Measurements from ENCODE around the gene CLECL1.
A peak's percentile ranks its signal among the peaks of the same experiment; 100 is the strongest.
"Not testable (repeated sequence)": the region's sequence is repeated elsewhere in the genome, so short reads cannot be mapped to it uniquely, and the experiment has no call there.

CLECL1 gene

DNA sequence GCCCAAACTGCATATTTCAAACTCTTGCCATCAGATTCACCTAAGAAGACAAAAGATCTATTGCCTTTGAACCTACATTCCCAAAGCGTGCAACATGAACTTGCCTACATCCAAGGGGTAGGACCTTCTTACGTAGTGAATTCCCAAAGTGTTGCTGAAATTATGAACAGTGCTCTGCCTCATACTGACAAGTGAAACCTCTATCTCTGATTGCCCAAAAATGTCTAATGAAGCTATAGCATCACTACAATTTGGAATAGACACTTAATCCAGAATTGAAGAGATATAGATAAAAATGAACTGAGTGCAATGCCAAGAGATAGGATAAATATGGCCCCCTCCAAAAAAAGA lies 32.3 kb downstream of the CLECL1 start:
- Mint-ChIP-seq H3K27me3 (no peaks in the 10 kb centered on the region), H3K9me3 (peaks cover 35% of the 10 kb centered on the region), H3K4me3 (no peak overlapping the region), H3K4me1 (ENCODE audit: low read depth) (peaks cover 72% of the 10 kb centered on the region), H3K27ac (peak overlapping the region; percentile 45), H3K36me3 (ENCODE audit: low read depth) (peaks cover 34% of the 10 kb centered on the region)
- DNase-seq: no peak

DNA sequence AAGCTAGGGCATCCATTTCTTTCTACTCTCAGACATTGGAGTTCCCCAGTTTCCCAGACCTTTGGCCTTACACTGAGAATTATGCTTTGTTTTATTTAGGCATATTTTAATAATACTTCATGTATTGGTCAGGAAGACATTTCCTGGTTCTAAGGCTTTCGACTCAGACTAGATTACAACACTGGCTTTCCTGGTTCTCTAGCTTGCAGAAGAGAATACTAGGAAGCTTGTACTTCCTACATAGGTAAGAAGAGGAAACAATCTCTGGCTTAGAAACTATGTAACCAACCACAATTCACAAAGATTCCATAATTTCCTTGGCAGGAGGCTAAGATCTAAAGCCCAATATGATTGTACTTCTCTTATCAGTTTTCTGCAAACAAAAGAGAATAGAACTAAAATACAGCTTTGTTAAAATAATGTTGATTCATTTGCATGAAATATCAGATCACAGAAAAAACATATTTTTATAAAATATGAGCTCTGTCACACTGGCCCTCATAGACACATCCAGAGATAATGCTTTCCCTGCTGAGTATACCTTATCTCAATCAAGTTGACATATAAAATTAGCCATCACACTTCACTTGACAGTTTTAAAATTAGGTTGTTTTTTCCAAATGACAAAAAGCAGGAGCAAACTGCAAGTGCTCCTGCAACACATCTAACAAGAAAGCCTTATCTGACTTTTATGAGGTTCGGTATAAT lies 32.8 kb downstream of the CLECL1 start:
- DNase-seq: no peak
- Mint-ChIP-seq H3K9me3 (peaks cover 35% of the 10 kb centered on the region), H3K27ac (peak overlapping the region; percentile 2), H3K4me3 (no peak overlapping the region), H3K36me3 (ENCODE audit: low read depth) (peaks cover 34% of the 10 kb centered on the region), H3K4me1 (ENCODE audit: low read depth) (peaks cover 72% of the 10 kb centered on the region), H3K27me3 (no peaks in the 10 kb centered on the region)

DNA sequence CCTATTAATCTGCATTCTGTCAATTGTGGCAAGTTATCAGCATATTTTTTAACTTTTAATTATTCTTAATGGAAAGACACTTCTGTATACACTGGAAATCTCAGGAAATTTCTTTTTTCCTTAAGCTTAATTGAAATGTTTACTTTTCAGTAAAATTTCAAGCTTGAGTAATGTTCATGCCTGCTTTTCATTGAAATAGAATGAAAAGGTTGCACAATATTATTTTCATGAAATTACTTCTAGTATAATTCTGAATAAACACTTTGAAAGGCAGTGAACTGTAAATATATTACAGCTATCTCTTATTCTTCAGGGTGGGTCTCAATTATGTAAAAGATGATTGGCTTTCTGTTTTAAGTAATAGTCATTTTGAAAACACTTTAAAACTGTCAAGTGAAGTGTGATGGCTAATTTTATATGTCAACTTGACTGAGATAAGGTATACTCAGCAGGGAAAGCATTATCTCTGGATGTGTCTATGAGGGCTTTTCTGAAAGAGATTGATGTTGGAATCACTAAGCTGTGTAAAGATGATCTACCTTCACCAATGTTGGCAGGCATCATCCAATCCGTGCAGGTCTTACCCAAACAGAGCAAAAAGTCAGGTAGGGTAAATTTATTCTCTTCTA lies 33.5 kb downstream of the CLECL1 start:
- peaks cover 38% of the 10 kb centered on the region for H3K36me3 Mint-ChIP-seq (ENCODE audit: low read depth)
- H3K9me3 Mint-ChIP-seq: peaks cover 39% of the 10 kb centered on the region
- DNase-seq: no peak
- no peaks in the 10 kb centered on the region for H3K27me3 Mint-ChIP-seq
- peaks cover 73% of the 10 kb centered on the region for H3K4me1 Mint-ChIP-seq (ENCODE audit: low read depth)
- no peak overlapping the region for H3K4me3 Mint-ChIP-seq
- peak overlapping the region; percentile 36 for H3K27ac Mint-ChIP-seq

DNA sequence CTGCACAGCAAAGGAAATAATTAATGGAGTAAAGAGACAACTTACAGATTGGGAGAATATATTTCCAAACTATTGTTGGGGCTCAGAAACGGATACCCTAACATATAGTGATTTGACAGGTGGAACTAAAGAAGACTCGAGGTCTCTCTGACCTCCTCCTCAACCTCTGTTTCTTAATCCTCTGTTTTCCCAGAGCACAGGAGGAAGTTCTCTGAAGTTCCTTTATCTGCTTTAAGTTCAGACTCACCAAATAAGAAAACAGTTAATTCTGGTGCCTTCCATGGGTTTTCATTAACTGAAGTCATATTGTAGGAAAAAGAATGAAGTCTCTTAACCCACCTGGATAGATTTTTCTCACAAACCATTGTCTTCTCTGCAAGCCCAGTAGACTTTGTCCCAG lies 34.2 kb downstream of the CLECL1 start:
- Mint-ChIP-seq H3K36me3 (ENCODE audit: low read depth) (peaks cover 45% of the 10 kb centered on the region), H3K9me3 (peaks cover 40% of the 10 kb centered on the region), H3K27ac (peak overlapping the region; percentile 47), H3K4me3 (no peak overlapping the region), H3K4me1 (ENCODE audit: low read depth) (peaks cover 74% of the 10 kb centered on the region), H3K27me3 (no peaks in the 10 kb centered on the region)
- no peak for DNase-seq

DNA sequence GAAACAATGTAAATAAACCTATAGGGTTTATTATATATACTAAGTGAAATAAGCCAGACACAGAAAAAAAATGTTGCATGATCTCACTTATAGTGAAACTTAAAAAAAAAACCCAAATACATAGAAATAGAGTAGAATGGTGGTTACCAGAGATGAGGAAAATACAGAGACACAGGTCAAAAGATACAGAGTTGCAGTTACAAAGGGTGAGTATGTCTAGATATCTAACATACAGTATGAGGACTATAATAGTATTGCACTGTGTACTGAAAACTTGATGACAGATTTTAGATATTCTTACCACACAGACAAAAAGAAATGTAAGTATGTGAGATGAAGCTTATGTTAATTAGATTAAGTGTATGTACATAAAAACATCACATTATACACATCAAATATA lies 35.3 kb downstream of the CLECL1 start:
- Mint-ChIP-seq H3K36me3 (ENCODE audit: low read depth) (peaks cover 56% of the 10 kb centered on the region), H3K27me3 (no peaks in the 10 kb centered on the region), H3K4me1 (ENCODE audit: low read depth) (peaks cover 73% of the 10 kb centered on the region), H3K27ac (no peak overlapping the region), H3K9me3 (peaks cover 45% of the 10 kb centered on the region), H3K4me3 (no peak overlapping the region)
- no peak for DNase-seq

DNA sequence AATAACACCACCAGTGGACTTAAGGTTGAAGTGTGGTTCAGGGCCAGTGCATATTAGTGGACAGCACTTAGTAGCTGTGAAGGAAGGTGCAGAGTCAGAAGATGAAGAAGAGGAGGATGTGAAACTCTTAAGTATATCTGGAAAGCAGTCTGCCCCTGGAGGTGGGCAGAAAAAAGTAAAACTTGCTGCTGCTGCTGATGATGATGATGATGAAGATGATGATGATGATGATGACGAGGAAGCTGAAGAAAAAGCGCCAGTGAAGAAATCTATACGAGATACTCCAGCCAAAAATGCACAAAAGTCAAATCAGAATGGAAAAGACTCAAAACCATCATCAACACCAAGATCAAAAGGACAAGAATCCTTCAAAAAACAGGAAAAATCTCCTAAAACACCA lies 37.2 kb downstream of the CLECL1 start:
- Mint-ChIP-seq H3K4me1 (ENCODE audit: low read depth) (peaks cover 57% of the 10 kb centered on the region), H3K9me3 (peaks cover 56% of the 10 kb centered on the region), H3K27ac (peak overlapping the region; percentile 83), H3K36me3 (ENCODE audit: low read depth) (peaks cover 74% of the 10 kb centered on the region)
- DNase-seq, H3K4me3 Mint-ChIP-seq, H3K27me3 Mint-ChIP-seq: not testable (repeated sequence)

DNA sequence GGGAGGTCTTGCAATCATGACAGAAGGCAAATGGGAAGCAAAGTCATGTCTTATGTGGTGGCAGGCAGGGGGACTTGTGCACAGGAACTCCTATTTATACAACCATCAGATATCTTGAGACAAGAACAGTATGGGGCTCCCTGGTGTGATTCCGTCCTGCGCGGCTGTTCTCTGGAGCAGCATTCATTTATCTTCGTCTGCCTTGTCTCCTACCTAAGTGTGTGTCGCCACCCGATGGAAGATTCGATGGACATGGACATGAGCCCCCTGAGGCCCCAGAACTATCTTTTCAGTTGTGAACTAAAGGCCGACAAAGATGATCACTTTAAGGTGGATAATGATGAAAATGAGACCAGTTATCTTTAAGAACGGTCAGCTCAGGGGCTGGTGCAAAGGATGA lies 37.7 kb downstream of the CLECL1 start:
- H3K27ac Mint-ChIP-seq: peak overlapping the region; percentile 83
- not testable (repeated sequence) for DNase-seq

DNA sequence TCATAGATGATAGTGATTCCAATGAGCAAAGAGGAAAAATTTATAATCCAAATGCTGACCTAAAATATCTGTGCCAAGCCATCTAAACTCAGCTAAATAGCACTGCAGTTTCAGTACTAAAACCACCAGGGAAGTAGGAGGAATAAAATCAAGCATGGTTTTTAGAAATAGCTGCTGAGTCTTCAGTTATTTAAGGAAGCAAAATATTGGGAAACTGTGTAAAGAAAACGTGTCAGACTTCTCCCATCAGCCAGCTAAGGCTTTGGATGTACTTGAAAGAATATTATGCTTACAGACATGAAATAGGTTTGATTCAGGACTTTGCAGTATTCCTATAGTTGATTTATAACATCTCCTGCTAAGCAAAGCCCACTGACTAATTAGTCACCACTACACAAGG lies 38.7 kb downstream of the CLECL1 start:
- Mint-ChIP-seq H3K27ac (no peak overlapping the region), H3K36me3 (ENCODE audit: low read depth) (peaks cover 87% of the 10 kb centered on the region)

More for the DNA sequence above, 37.7 kb downstream of the CLECL1 start:
- H3K27me3 Mint-ChIP-seq, H3K4me3 Mint-ChIP-seq: not testable (repeated sequence)
- Mint-ChIP-seq H3K9me3 (peaks cover 56% of the 10 kb centered on the region), H3K36me3 (ENCODE audit: low read depth) (peaks cover 78% of the 10 kb centered on the region), H3K4me1 (ENCODE audit: low read depth) (peaks cover 52% of the 10 kb centered on the region)

DNA sequence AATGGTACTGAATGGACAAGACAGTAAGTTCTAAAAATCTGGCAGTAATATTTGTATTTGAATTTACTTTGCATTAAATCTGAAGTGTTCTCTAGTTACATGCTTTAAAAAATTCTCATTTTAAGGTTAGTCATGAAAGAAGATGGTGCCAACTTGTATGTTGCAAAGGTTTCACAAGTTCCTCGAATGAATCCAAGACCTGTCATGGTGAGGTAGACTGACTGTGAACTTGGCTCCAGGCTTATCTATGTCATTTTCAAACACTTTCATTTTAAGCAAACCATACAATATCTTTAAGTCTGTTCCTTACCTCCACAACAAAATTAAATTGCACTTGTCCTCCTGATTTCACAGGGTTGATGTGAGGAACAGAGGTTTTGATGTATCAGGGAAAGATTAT lies 40.0 kb downstream of the CLECL1 start:
- Mint-ChIP-seq H3K27me3 (no peaks in the 10 kb centered on the region), H3K36me3 (ENCODE audit: low read depth) (peaks cover 96% of the 10 kb centered on the region), H3K4me1 (ENCODE audit: low read depth) (peaks cover 47% of the 10 kb centered on the region), H3K9me3 (peaks cover 61% of the 10 kb centered on the region), H3K4me3 (no peak overlapping the region), H3K27ac (peak overlapping the region; percentile 57)
- no peak for DNase-seq

More for the DNA sequence above, 38.7 kb downstream of the CLECL1 start:
- no peak for DNase-seq
- H3K4me3 Mint-ChIP-seq: no peak overlapping the region
- H3K27me3 Mint-ChIP-seq: no peaks in the 10 kb centered on the region
- peaks cover 50% of the 10 kb centered on the region for H3K4me1 Mint-ChIP-seq (ENCODE audit: low read depth)
- H3K9me3 Mint-ChIP-seq: peaks cover 62% of the 10 kb centered on the region

DNA sequence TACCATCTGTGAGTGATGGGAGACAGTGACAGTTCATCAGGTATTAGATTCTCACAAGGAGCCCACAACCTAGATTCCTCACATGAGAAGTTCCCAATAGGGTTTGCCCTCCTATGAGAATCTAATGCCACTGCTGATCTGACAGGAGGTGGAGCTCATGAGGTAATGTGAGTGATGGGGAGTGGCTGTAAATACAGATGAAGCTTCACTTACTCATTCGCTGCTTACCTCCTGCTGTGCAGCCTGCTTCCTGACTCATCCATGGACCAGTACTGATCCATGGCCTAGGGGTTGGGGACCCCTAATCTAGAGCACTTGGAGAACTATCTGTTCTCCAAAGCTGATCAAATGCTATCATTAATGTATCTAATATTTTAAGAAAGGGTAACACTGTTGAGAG lies 45.7 kb downstream of the CLECL1 start:
- peak; percentile 32 for DNase-seq
- H3K9me3 Mint-ChIP-seq: peaks cover 30% of the 10 kb centered on the region
- H3K4me3 Mint-ChIP-seq: no peak overlapping the region
- peaks cover 96% of the 10 kb centered on the region for H3K36me3 Mint-ChIP-seq (ENCODE audit: low read depth)
- peaks cover 68% of the 10 kb centered on the region for H3K4me1 Mint-ChIP-seq (ENCODE audit: low read depth)
- no peaks in the 10 kb centered on the region for H3K27me3 Mint-ChIP-seq
- peak overlapping the region; percentile 71 for H3K27ac Mint-ChIP-seq

DNA sequence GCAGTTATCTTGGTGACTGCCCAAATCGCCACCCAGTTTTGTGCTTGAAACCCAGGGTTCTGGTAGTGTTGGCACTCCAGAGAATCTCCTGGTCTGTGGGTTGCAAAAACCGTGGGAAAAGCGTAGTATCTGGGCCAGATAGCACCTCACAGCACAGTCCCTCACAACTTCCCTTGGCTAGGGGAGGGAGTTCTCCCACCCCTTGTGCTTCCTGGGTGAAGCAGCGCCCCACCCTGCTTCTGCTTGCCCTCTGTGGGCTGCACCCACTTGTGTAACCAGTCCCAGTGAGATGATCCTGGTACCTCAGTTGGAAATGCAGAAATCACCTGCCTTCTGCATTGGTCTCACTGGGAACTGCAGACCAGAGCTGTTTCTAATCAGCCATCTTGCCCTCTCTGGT lies 47.0 kb downstream of the CLECL1 start:
- no peak for DNase-seq
- Mint-ChIP-seq H3K4me3 (peak overlapping the region; percentile 18), H3K27ac (peak overlapping the region; percentile 88), H3K9me3 (peaks cover 30% of the 10 kb centered on the region), H3K4me1 (ENCODE audit: low read depth) (peaks cover 74% of the 10 kb centered on the region), H3K27me3 (no peaks in the 10 kb centered on the region), H3K36me3 (ENCODE audit: low read depth) (peaks cover 97% of the 10 kb centered on the region)

DNA sequence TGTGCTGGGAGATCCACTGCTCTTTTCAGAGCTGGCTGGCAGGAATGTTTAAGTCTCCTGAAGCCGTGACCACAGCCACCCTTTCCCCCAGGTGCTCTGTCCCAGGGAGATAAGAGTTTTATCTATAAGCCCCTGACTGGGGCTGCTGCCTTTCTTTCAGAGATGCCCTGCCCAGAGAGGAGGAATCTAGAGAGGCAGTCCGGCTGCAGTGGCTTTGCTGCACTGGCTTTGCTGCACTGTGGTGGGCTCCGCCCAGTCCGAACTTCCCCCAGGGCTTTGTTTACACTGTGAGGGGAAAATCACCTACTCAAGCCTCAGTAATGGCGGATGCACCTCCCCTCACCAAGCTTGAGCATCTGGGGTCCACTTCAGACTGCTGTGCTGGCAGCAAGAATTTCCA lies 47.5 kb downstream of the CLECL1 start:
- Mint-ChIP-seq H3K9me3 (peaks cover 31% of the 10 kb centered on the region), H3K4me3 (peak overlapping the region; percentile 18), H3K36me3 (ENCODE audit: low read depth) (peaks cover 97% of the 10 kb centered on the region), H3K4me1 (ENCODE audit: low read depth) (peaks cover 78% of the 10 kb centered on the region), H3K27ac (peak overlapping the region; percentile 88)
- peak; percentile 34 for DNase-seq
- H3K27me3 Mint-ChIP-seq: not testable (repeated sequence)

DNA sequence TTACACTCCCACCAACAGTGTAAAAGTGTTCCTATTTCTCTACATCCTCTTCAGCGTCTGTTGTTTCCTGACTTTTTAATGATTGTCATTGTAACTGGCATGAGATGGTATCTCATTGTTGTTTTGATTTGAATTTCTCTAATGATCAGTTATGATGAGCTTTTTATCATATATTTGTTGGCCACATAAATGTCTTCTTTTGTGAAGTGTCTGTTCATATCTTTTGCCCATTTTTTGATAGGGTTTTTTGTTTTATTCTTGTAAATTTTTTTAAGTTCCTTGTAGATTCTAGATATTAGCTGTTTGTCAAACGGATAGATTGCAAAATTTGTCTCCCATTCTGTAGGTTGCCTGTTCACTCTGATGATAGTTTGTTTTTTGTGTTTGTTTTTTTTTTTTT lies 49.9 kb downstream of the CLECL1 start:
- H3K36me3 Mint-ChIP-seq (ENCODE audit: low read depth): peaks cover 97% of the 10 kb centered on the region
- H3K4me1 Mint-ChIP-seq (ENCODE audit: low read depth): peaks cover 82% of the 10 kb centered on the region
- H3K9me3 Mint-ChIP-seq: peaks cover 27% of the 10 kb centered on the region
- H3K4me3 Mint-ChIP-seq: peak overlapping the region; percentile 30
- not testable (repeated sequence) for H3K27me3 Mint-ChIP-seq, DNase-seq
- H3K27ac Mint-ChIP-seq: peak overlapping the region; percentile 74

DNA sequence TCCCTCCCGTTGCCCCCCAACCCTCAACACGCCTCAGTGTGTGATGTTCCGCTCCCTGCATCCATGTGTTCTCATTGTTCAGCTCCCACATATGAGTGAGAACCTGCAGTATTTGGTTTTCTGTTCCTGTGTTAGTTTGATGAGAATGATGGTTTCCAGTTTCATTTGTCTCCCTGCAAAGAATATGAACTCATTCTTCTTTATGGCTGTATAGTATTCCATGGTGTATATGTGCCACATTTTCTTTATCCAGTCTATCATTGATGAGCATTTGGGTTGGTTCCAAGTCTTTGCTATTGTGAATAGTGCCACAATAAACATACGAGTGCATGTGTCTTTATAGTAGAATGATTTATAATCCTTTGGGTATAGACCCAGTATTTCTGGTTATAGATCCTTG lies 50.4 kb downstream of the CLECL1 start:
- H3K9me3 Mint-ChIP-seq: peaks cover 27% of the 10 kb centered on the region
- peaks cover 82% of the 10 kb centered on the region for H3K4me1 Mint-ChIP-seq (ENCODE audit: low read depth)
- peak overlapping the region; percentile 30 for H3K4me3 Mint-ChIP-seq
- DNase-seq, H3K27me3 Mint-ChIP-seq: not testable (repeated sequence)
- peak overlapping the region; percentile 74 for H3K27ac Mint-ChIP-seq
- H3K36me3 Mint-ChIP-seq (ENCODE audit: low read depth): peaks cover 98% of the 10 kb centered on the region

DNA sequence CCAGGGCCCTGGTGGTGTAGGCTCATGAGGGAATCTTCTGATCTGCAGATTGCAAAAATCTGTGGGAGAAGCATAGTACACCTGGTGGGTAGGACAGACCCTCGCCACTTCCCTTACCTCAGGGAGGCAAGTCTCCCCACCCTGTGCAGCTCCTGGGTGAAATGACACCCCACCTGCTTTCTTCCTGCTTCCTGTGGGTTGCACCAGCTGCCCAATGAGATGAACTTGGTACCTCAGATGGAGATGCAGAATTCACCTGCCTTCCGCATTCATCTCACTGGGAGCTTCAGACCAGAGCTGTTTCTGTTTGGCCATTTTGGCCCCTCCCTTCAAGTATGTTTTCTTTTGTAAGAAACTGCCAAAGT lies 58.7 kb downstream of the CLECL1 start:
- Mint-ChIP-seq H3K27me3 (no peaks in the 10 kb centered on the region), H3K9me3 (no peaks in the 10 kb centered on the region), H3K36me3 (ENCODE audit: low read depth) (peaks cover 98% of the 10 kb centered on the region), H3K27ac (peak overlapping the region; percentile 97), H3K4me1 (ENCODE audit: low read depth) (peaks cover 59% of the 10 kb centered on the region), H3K4me3 (peak overlapping the region; percentile 87)
- DNase-seq: peak; percentile 69

Measured in activated T-cell treated with anti-CD3 and anti-CD28 coated beads, Interleukin-2, amount 50 U/mL, for 24 hours (primary cell).